Neural cell (in vitro differentiated cells): ENCODE measurements around the gene FAM186B. TPM values are rescaled to one million over a fixed set of nuclear protein-coding genes. Genes with fewer than 3 reads are reported as not detected.

Experiments used
- H2AFZ ChIP-seq: fragments of 200-600, 300-800 bp; sonication (generic), shearing (Covaris generic); 2 replicates; pipeline ENCODE4 v1.6.0; 2014; ENCODE audit warnings: low read depth, mild to moderate bottlenecking, antibody characterized with exemption, low read length, moderate library complexity
- H3F3A ChIP-seq: fragments of 200-600 bp; shearing (Covaris generic); 2 replicates; pipeline ENCODE4 v1.6.1; 2016; ENCODE audit warnings: mild to moderate bottlenecking, moderate library complexity, mixed read lengths, antibody characterized with exemption, low read length; ENCODE audit not compliant: insufficient read depth, poor library complexity, severe bottlenecking
- H3K27ac ChIP-seq: fragments of 200-600, 300-800 bp; sonication (generic), shearing (Covaris generic); 2 replicates; pipeline ENCODE4 v1.5.1; 2014; ENCODE audit warnings: mild to moderate bottlenecking, low read length, moderate library complexity
- H3K27me3 ChIP-seq: fragments of 300-800, 200-600 bp; sonication (generic), shearing (Covaris generic); 2 replicates; pipeline ENCODE4 v1.6.0; 2014; ENCODE audit warnings: mild to moderate bottlenecking, low read depth, low read length, moderate library complexity; ENCODE audit not compliant: insufficient read depth
- H3K36me3 ChIP-seq: fragments of 300-800, 200-600 bp; sonication (generic), shearing (Covaris generic); 2 replicates; pipeline ENCODE4 v1.5.1; 2014; ENCODE audit warnings: mild to moderate bottlenecking, antibody characterized with exemption, low read length, moderate library complexity; ENCODE audit not compliant: insufficient read depth
- H3K4me2 ChIP-seq: fragments of 300-800, 200-600 bp; sonication (generic), shearing (Covaris generic); 2 replicates; pipeline ENCODE4 v1.6.0; 2014; ENCODE audit warnings: mild to moderate bottlenecking, low read length
- H3K4me3 ChIP-seq: fragments of 300-800, 200-600 bp; sonication (generic), shearing (Covaris generic); 2 replicates; pipeline ENCODE4 v1.5.1; 2014; ENCODE audit warnings: mild to moderate bottlenecking, low read length, moderate library complexity
- H3K79me2 ChIP-seq: fragments of 200-600 bp; shearing (Covaris generic); replicated peaks from 2 replicates; pipeline ENCODE4 v1.6.0; 2014; ENCODE audit warnings: mild to moderate bottlenecking, low read length, moderate library complexity; ENCODE audit not compliant: insufficient read depth
- H3K9ac ChIP-seq: fragments of 300-800, 200-600 bp; sonication (generic), shearing (Covaris generic); 2 replicates; pipeline ENCODE4 v1.6.1; 2016; ENCODE audit warnings: mild to moderate bottlenecking, low read length, mixed read lengths
- H3K9me2 ChIP-seq: fragments of 200-600 bp; shearing (Covaris generic); 2 replicates; pipeline ENCODE4 v1.6.1; 2016; ENCODE audit warnings: mild to moderate bottlenecking, low read length, mixed read lengths; ENCODE audit not compliant: insufficient read depth
- H3K9me3 ChIP-seq: fragments of 200-600, 300-800 bp; sonication (generic), shearing (Covaris generic); 2 replicates; pipeline ENCODE4 v1.6.1; 2016; ENCODE audit warnings: mild to moderate bottlenecking, mixed run types, low read length, moderate library complexity, mixed read lengths
- H4K20me1 ChIP-seq: fragments of 200-600 bp; shearing (Covaris generic); 2 replicates; pipeline ENCODE4 v1.6.1; 2016; ENCODE audit warnings: mild to moderate bottlenecking, mixed run types; ENCODE audit not compliant: insufficient read depth
- EP300 ChIP-seq: fragments of 450-650 bp; conservative IDR thresholded peaks from 2 replicates; pipeline ENCODE4 v1.6.1; 2014; ENCODE audit warnings: antibody characterized with exemption, mild to moderate bottlenecking, moderate library complexity; ENCODE audit not compliant: poor library complexity, severe bottlenecking
- EZH2 ChIP-seq: fragments of 200-600, 300-800 bp; shearing (Covaris generic), sonication (generic); IDR thresholded peaks from 2 replicates; pipeline ENCODE4 v1.6.1; 2014; ENCODE audit warnings: antibody characterized with exemption, low read length, borderline replicate concordance, mild to moderate bottlenecking; ENCODE audit not compliant: insufficient read depth, poor library complexity, severe bottlenecking
- MXI1 ChIP-seq: fragments of 450-650 bp; conservative IDR thresholded peaks from 2 replicates; pipeline ENCODE4 v1.6.1; 2014; ENCODE audit warnings: antibody characterized with exemption, mild to moderate bottlenecking; ENCODE audit not compliant: poor library complexity, severe bottlenecking
- POLR2AphosphoS5 ChIP-seq: IDR thresholded peaks from 2 replicates; pipeline ENCODE4 v1.6.1; 2012
- RAD21 ChIP-seq: fragments of 450-650 bp; conservative IDR thresholded peaks from 2 replicates; pipeline ENCODE4 v1.6.1; 2014; ENCODE audit warnings: antibody characterized with exemption, mild to moderate bottlenecking, moderate library complexity
- REST ChIP-seq: IDR thresholded peaks from 2 replicates; pipeline ENCODE4 v1.6.1; 2012; ENCODE audit warnings: borderline replicate concordance
- SMC3 ChIP-seq: fragments of 450-650 bp; conservative IDR thresholded peaks from 2 replicates; pipeline ENCODE4 v1.6.1; 2014; ENCODE audit warnings: antibody characterized with exemption, mild to moderate bottlenecking, moderate library complexity; ENCODE audit not compliant: poor library complexity
- TAF1 ChIP-seq: IDR thresholded peaks from 2 replicates; pipeline ENCODE4 v1.6.1; 2012; ENCODE audit warnings: low read depth
- polyA plus RNA-seq: library from polyadenylated mRNA; depleted of rRNA; stranded (reverse); fragments of >200 nt; gene quantifications from 2 replicates; pipeline ENCODE4 v1.2.3, GENCODE V29; 2014
- TF ChIP-seq, protein P1 (sequence below): fragments of 450-650 bp; IDR thresholded peaks from 2 replicates; pipeline ENCODE4 v1.5.1; 2014; ENCODE audit warnings: antibody characterized with exemption, mild to moderate bottlenecking, moderate library complexity; ENCODE audit not compliant: poor library complexity, severe bottlenecking

The FAM186B gene
- polyA plus RNA-seq, 1 donor from 2014 or later: not detected

DNA sequence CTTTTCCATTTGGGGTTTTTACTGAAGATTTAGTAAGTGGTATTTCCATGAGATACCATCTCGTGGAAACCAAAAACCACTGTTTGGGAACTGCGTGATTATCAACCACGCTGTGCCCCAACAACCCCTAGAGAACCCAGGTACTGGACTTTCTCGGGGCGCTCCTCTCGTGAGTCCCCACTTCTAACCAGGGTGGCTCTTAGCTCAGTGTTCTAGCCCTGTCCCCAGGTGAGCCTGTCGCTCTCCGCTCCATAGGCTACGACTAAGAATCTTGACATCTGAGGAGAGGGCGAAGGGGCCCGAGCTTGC is 38.2 kb downstream of the FAM186B start:
- peak overlapping the region; percentile 70 for H2AFZ ChIP-seq
- peaks cover 11% of the 10 kb centered on the region for H3K79me2 ChIP-seq
- no peaks in the 10 kb centered on the region for H3K9me3 ChIP-seq
- H3K9me2 ChIP-seq: no peaks in the 10 kb centered on the region
- no peaks in the 10 kb centered on the region for H3F3A ChIP-seq
- H3K4me2 ChIP-seq: peak overlapping the region; percentile 99
- no peaks in the 10 kb centered on the region for H3K36me3 ChIP-seq
- peak overlapping the region; percentile 95 for H3K4me3 ChIP-seq
- no peaks in the 10 kb centered on the region for H3K27me3 ChIP-seq
- TF ChIP-seq RAD21 (no peak), MXI1 (no peak), SMC3 (no peak), EP300 (no peak), TAF1 (no peak), EZH2 (no peak), POLR2AphosphoS5 (no peak), REST (no peak)
- TF ChIP-seq, protein P1, sequence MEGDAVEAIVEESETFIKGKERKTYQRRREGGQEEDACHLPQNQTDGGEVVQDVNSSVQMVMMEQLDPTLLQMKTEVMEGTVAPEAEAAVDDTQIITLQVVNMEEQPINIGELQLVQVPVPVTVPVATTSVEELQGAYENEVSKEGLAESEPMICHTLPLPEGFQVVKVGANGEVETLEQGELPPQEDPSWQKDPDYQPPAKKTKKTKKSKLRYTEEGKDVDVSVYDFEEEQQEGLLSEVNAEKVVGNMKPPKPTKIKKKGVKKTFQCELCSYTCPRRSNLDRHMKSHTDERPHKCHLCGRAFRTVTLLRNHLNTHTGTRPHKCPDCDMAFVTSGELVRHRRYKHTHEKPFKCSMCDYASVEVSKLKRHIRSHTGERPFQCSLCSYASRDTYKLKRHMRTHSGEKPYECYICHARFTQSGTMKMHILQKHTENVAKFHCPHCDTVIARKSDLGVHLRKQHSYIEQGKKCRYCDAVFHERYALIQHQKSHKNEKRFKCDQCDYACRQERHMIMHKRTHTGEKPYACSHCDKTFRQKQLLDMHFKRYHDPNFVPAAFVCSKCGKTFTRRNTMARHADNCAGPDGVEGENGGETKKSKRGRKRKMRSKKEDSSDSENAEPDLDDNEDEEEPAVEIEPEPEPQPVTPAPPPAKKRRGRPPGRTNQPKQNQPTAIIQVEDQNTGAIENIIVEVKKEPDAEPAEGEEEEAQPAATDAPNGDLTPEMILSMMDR: no peak
- H3K9ac ChIP-seq: peak overlapping the region; percentile 83
- H4K20me1 ChIP-seq: no peaks in the 10 kb centered on the region
- H3K27ac ChIP-seq: peak overlapping the region; percentile 83

DNA sequence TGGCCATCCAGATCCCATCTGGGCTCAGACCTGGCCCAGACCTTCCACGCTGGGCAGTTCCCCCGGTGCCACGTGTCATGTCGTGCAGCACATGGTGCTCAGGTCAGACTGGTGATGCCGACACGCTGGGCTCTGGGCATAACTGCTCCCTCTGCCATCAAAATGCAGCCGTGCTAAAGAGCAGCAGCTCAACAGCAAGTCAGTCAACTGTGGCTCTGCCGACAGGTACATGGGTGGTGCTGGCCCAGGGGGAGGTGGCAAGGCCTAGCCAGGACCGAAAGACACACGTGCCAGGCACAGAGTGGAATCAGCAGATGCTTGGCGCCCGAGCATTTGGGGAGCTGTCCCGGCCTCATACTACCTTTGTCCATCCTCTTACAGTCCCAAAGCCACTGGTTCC is 39.1 kb downstream of the FAM186B start:
- H3K4me2 ChIP-seq: peak overlapping the region; percentile 99

More for the DNA sequence above, 39.1 kb downstream of the FAM186B start:
- H3K27me3 ChIP-seq: no peaks in the 10 kb centered on the region
- no peaks in the 10 kb centered on the region for H3F3A ChIP-seq
- H3K36me3 ChIP-seq: no peaks in the 10 kb centered on the region
- no peak for TF ChIP-seq EP300
- TF ChIP-seq SMC3: no peak
- TF ChIP-seq MXI1: no peak
- no peak for TF ChIP-seq EZH2
- no peak for TF ChIP-seq TAF1
- TF ChIP-seq RAD21: no peak
- no peak for TF ChIP-seq REST
- TF ChIP-seq, protein P1: no peak
- TF ChIP-seq POLR2AphosphoS5: no peak
- no peak overlapping the region for H2AFZ ChIP-seq
- no peak overlapping the region for H3K9ac ChIP-seq
- H3K4me3 ChIP-seq: peak overlapping the region; percentile 95
- no peak overlapping the region for H3K27ac ChIP-seq
- H4K20me1 ChIP-seq: no peaks in the 10 kb centered on the region
- no peaks in the 10 kb centered on the region for H3K9me3 ChIP-seq
- peaks cover 11% of the 10 kb centered on the region for H3K79me2 ChIP-seq
- no peaks in the 10 kb centered on the region for H3K9me2 ChIP-seq
